H1 (cell line): ENCODE data around the gene ITPR1. TPM values are rescaled to one million over a fixed set of nuclear protein-coding genes. Genes with fewer than 3 reads are reported as not detected.

Experiments
- CTCF ChIA-PET: fragments of 300-600 bp; sonication (Branson Sonifier 250); formaldehyde crosslinking; loops from one replicate; lab custom pipeline; 2021; ENCODE audit not compliant: partially characterized antibody; lab: Charles Lee
- POLR2A ChIA-PET: fragments of 300-600 bp; sonication (Branson Sonifier 250); formaldehyde crosslinking; loops from one replicate; lab custom pipeline; 2021; ENCODE audit warnings: inconsistent platforms; ENCODE audit not compliant: partially characterized antibody; lab: Charles Lee
- DNase-seq, 2 experiments: peaks; one replicate each; pipeline versions ENCODE4 v3.0.0 to v3.0.0-alpha.2; 2010 to 2022; ENCODE audit warnings: low spot score in 2 of 2, low read depth in 1 of 2, mixed read lengths in 1 of 2
- FAIRE-seq: peaks from 2 replicates; lab custom pipeline; 2011; peaks lifted over from hg19 to GRCh38; lab: Jason Lieb, UNC
- H2AFZ ChIP-seq: 2 replicates; pipeline ENCODE4 v1.8.1; 2012; ENCODE audit warnings: low read length, inconsistent platforms
- H2AK5ac ChIP-seq: 2 replicates; pipeline ENCODE4 v1.6.1; 2013; ENCODE audit warnings: low read depth, low read length
- H2BK120ac ChIP-seq: replicated peaks from 2 replicates; pipeline ENCODE3; 2013; ENCODE audit warnings: low read depth, low read length, inconsistent platforms
- H2BK12ac ChIP-seq: 2 replicates; pipeline ENCODE4 v1.6.1; 2013; ENCODE audit warnings: low read depth, low read length
- H2BK15ac ChIP-seq: 2 replicates; pipeline ENCODE4 v1.6.1; 2013; ENCODE audit warnings: low read length
- H2BK20ac ChIP-seq: 2 replicates; pipeline ENCODE4 v1.6.1; 2013; ENCODE audit warnings: low read length
- H2BK5ac ChIP-seq: 2 replicates; pipeline ENCODE4 v1.6.1; 2013; ENCODE audit warnings: low read depth, low read length
- H3K14ac ChIP-seq: 2 replicates; pipeline ENCODE4 v1.6.1; 2013; ENCODE audit warnings: inconsistent platforms; ENCODE audit not compliant: insufficient read length
- H3K18ac ChIP-seq: 2 replicates; pipeline ENCODE4 v1.6.1; 2013; ENCODE audit warnings: low read length; ENCODE audit errors: extremely low read depth
- H3K23ac ChIP-seq: 2 replicates; pipeline ENCODE4 v1.6.1; 2013; ENCODE audit warnings: inconsistent platforms; ENCODE audit not compliant: insufficient read length
- H3K23me2 ChIP-seq: 2 replicates; pipeline ENCODE4 v1.6.1; 2013; ENCODE audit warnings: low read depth, low read length
- H3K27ac ChIP-seq: 2 replicates; pipeline ENCODE4 v1.6.1; 2011; ENCODE audit warnings: low read depth, low read length, inconsistent platforms
- H3K27me3 ChIP-seq, 4 experiments: replicated peaks in 1 of 4; 1 replicate in 1 of 4; 2 replicates in 3 of 4; pipeline versions ENCODE4 v1.6.1 to v1.8.1; 2011 to 2013; ENCODE audit warnings: low read length in 3 of 4, mild to moderate bottlenecking in 3 of 4, inconsistent platforms in 2 of 4, mixed read lengths in 2 of 4, moderate library complexity in 1 of 4; ENCODE audit not compliant: control insufficient read depth in 3 of 4, insufficient read depth in 3 of 4; ENCODE audit errors: extremely low read depth in 1 of 4
- H3K36me3 ChIP-seq, 4 experiments: 2 replicates each; pipeline versions ENCODE4 v1.6.1 to v1.8.1; 2011 to 2013; ENCODE audit warnings: mild to moderate bottlenecking in 4 of 4, low read length in 3 of 4, moderate library complexity in 2 of 4, control low read depth in 1 of 4, inconsistent platforms in 1 of 4; ENCODE audit not compliant: insufficient read depth in 4 of 4, control insufficient read depth in 2 of 4
- H3K4ac ChIP-seq: replicated peaks from 2 replicates; pipeline ENCODE3; 2013; ENCODE audit warnings: low read length, low read depth, mixed read lengths, inconsistent platforms; ENCODE audit not compliant: insufficient read length
- H3K4me1 ChIP-seq, 4 experiments: replicated peaks in 1 of 4; 1 replicate in 1 of 4; 2 replicates in 3 of 4; pipeline versions ENCODE4 v1.6.1 to v1.8.1; 2011 to 2013; ENCODE audit warnings: low read length in 3 of 4, inconsistent platforms in 2 of 4, mixed read lengths in 1 of 4; ENCODE audit not compliant: insufficient read depth in 4 of 4, control insufficient read depth in 3 of 4
- H3K4me2 ChIP-seq, 2 experiments: 2 replicates each; pipeline versions ENCODE4 v1.6.1 to v1.8.1; 2011 to 2013; ENCODE audit warnings: low read depth in 2 of 2, low read length in 2 of 2, control low read depth in 1 of 2, inconsistent platforms in 1 of 2, mild to moderate bottlenecking in 1 of 2; ENCODE audit not compliant: insufficient read depth in 1 of 2
- H3K4me3 ChIP-seq, 4 experiments: fragments of 200-600, 300-600 bp in 1 of 4; sonication (generic), shearing (Covaris generic), sonication (Bioruptor Twin) in 1 of 4; 2 replicates each; pipeline versions ENCODE4 v1.5.1 to v1.8.1; 2011 to 2016; ENCODE audit warnings: low read length in 4 of 4, low read depth in 3 of 4, control low read depth in 2 of 4, inconsistent platforms in 2 of 4, mild to moderate bottlenecking in 2 of 4, mixed read lengths in 1 of 4, moderate library complexity in 1 of 4; ENCODE audit not compliant: insufficient read depth in 2 of 4; ENCODE audit errors: extremely low read depth in 1 of 4
- H3K56ac ChIP-seq: replicated peaks from 2 replicates; pipeline ENCODE3; 2013; ENCODE audit warnings: low read depth, mild to moderate bottlenecking, mixed read lengths, low read length, inconsistent platforms; ENCODE audit not compliant: insufficient read length
- H3K79me1 ChIP-seq: 2 replicates; pipeline ENCODE4 v1.6.1; 2013; ENCODE audit warnings: low read depth, low read length, control low read depth
- H3K79me2 ChIP-seq, 2 experiments: 2 replicates each; pipeline versions ENCODE4 v1.6.1 to v1.8.1; 2012 to 2013; ENCODE audit warnings: low read length in 2 of 2, mild to moderate bottlenecking in 2 of 2, inconsistent platforms in 1 of 2; ENCODE audit not compliant: insufficient read depth in 2 of 2, control insufficient read depth in 1 of 2
- H3K9ac ChIP-seq, 4 experiments: replicated peaks in 1 of 4; 1 replicate in 1 of 4; 2 replicates in 3 of 4; pipeline versions ENCODE4 v1.6.1 to v1.8.1; 2011 to 2013; ENCODE audit warnings: low read depth in 3 of 4, low read length in 3 of 4, control low read depth in 2 of 4, mild to moderate bottlenecking in 2 of 4, moderate library complexity in 2 of 4, inconsistent platforms in 1 of 4; ENCODE audit errors: extremely low read depth in 1 of 4
- H3K9me3 ChIP-seq, 2 experiments: 2 replicates each; pipeline versions ENCODE4 v1.6.1 to v1.8.1; 2012 to 2013; ENCODE audit warnings: mild to moderate bottlenecking in 2 of 2, moderate library complexity in 2 of 2, control low read depth in 1 of 2, inconsistent platforms in 1 of 2, low read depth in 1 of 2, low read length in 1 of 2, mixed read lengths in 1 of 2; ENCODE audit not compliant: insufficient read depth in 2 of 2
- H4K20me1 ChIP-seq, 2 experiments: replicated peaks in 1 of 2; 2 replicates each; pipeline versions ENCODE3 to v1.8.1; 2011 to 2013; ENCODE audit warnings: inconsistent platforms in 2 of 2, low read length in 2 of 2, mild to moderate bottlenecking in 1 of 2; ENCODE audit not compliant: insufficient read depth in 2 of 2, control insufficient read depth in 1 of 2
- H4K5ac ChIP-seq: 2 replicates; pipeline ENCODE4 v1.6.1; 2013; ENCODE audit warnings: low read length, low read depth, mixed read lengths, inconsistent platforms; ENCODE audit not compliant: insufficient read length
- H4K8ac ChIP-seq: 2 replicates; pipeline ENCODE4 v1.8.0; 2013; ENCODE audit warnings: mild to moderate bottlenecking, moderate library complexity, low read length, inconsistent platforms; ENCODE audit not compliant: insufficient read depth; ENCODE audit errors: extremely low read depth
- H4K91ac ChIP-seq: replicated peaks from 2 replicates; pipeline ENCODE3; 2013; ENCODE audit warnings: low read length, mixed read lengths, inconsistent platforms; ENCODE audit not compliant: insufficient read length
- ASH2L ChIP-seq: fragments of 200-600, 300-600 bp; sonication (generic); IDR thresholded peaks from one replicate; pipeline ENCODE4 v1.7.1; 2017; ENCODE audit warnings: low read length
- BCL11A ChIP-seq, 2 experiments: IDR thresholded peaks; one replicate each; pipeline ENCODE4 v1.6.1; 2011; ENCODE audit warnings: low read depth in 2 of 2, low read length in 2 of 2, mild to moderate bottlenecking in 2 of 2
- NRF1 ChIP-seq: IDR thresholded peaks from 2 replicates; pipeline ENCODE4 v1.6.1; 2011; ENCODE audit warnings: mild to moderate bottlenecking, low read depth, low read length, improper control_type of control experiment
- PHF8 ChIP-seq: fragments of 200-600 bp; sonication (generic); conservative IDR thresholded peaks from 2 replicates; pipeline ENCODE4 v1.7.1; 2012; ENCODE audit warnings: low read depth, mild to moderate bottlenecking, inconsistent platforms, low read length, moderate library complexity
- RNF2 ChIP-seq: fragments of 200-900, 300-1000 bp; sonication (generic); IDR thresholded peaks from 2 replicates; pipeline ENCODE4 v1.7.1; 2016; ENCODE audit warnings: borderline replicate concordance, low read depth, mild to moderate bottlenecking, antibody characterized with exemption, low read length; ENCODE audit not compliant: poor library complexity, severe bottlenecking; ENCODE audit errors: missing control alignments
- SAP30 ChIP-seq: fragments of 300-600 bp; sonication (generic); IDR thresholded peaks from 2 replicates; pipeline ENCODE4 v1.7.1; 2012; ENCODE audit warnings: low read length, moderate library complexity, mild to moderate bottlenecking, inconsistent platforms; ENCODE audit not compliant: insufficient read depth, insufficient replicate concordance
- SIN3A ChIP-seq, 2 experiments: IDR thresholded peaks in 1 of 2; conservative IDR thresholded peaks in 1 of 2; 2 replicates each; pipeline ENCODE4 v1.6.1; 2011 to 2012; ENCODE audit warnings: low read length in 2 of 2, improper control_type of control experiment in 1 of 2, low read depth in 1 of 2, mild to moderate bottlenecking in 1 of 2
- SIRT6 ChIP-seq: IDR thresholded peaks from one replicate; pipeline ENCODE4 v1.7.1; 2012; ENCODE audit warnings: low read length, inconsistent platforms
- TEAD4 ChIP-seq: IDR thresholded peaks from 2 replicates; pipeline ENCODE4 v1.6.1; 2012; ENCODE audit warnings: low read depth, low read length, inconsistent platforms, mixed read lengths
- YY1 ChIP-seq: IDR thresholded peaks from 2 replicates; pipeline ENCODE4 v1.6.1; 2011; ENCODE audit warnings: low read depth, mild to moderate bottlenecking, low read length
- WGBS, 2 experiments: shearing (Covaris generic) in 1 of 2; methylation state at CpG; one replicate each; pipeline versions ENCODE4 v1.1.6 to v1.1.7; 2013 to 2015; ENCODE audit warnings: low lambda C conversion rate in 2 of 2, mixed read lengths in 2 of 2, inconsistent platforms in 1 of 2, low coverage in 1 of 2, missing lambda C conversion rate in 1 of 2; ENCODE audit not compliant: insufficient replicate concordance in 2 of 2, insufficient coverage in 1 of 2, insufficient read length in 1 of 2; ENCODE audit errors: extremely low coverage in 1 of 2, missing lambda C conversion rate in 1 of 2; 5-methylcytosine and 5-hydroxymethylcytosine counted together
- polyA plus RNA-seq, 7 experiments: library from polyadenylated mRNA; depleted of rRNA in 3 of 7; stranded (reverse) in 5 of 7; unstranded in 2 of 7; fragments of >200 nt in 5 of 7; fragments of 200-250 nt in 2 of 7; gene quantifications; 1 replicate in 5 of 7; 2 replicates in 1 of 7; 4 replicates in 1 of 7; pipeline versions ENCODE4 v1.2.1 to v1.2.3, GENCODE V29; 2011 to 2013; ENCODE audit warnings: missing spikeins in 2 of 7, mixed read lengths in 2 of 7
- total RNA-seq: library from RNA; stranded (reverse); fragmentation: NEBNext Ultra II Directional; extraction: Animal tissue kit (Norgen Biotek cat#: 25700); gene quantifications from 2 replicates; pipeline ENCODE4 v1.2.1, GENCODE V29; 2021
- TF ChIP-seq, protein P1 (sequence below): IDR thresholded peaks from 2 replicates; pipeline ENCODE4 v1.6.1; 2011; ENCODE audit warnings: low read length, improper control_type of control experiment

Gene ITPR1
- total and polyA plus RNA-seq, 2 of the 8 experiments (the other 6 are each of a cell fraction or from before 2014, with no cell fraction given) = 2.5 to 16.3 TPM

DNA sequence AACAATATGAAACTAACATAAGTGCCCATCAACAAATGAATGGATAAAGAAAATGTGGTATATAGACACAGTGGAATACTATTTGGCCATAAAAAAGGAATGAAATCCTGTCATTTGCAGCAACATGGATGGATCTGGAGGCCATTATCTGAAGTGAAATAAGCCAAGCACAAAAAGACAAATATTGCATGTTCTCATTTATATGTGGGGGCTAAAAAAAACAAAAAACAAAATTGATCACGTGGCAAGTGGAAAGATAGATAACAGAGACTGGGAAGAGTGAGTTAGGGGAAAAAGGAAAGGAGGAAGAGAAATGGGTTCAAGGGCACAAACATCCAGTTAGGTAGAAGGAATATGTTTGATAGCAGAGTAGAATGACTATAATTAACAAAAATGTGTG is 330.2 kb downstream of the ITPR1 start:
- H3K14ac ChIP-seq = no peak overlapping the region
- TF ChIP-seq BCL11A (IDR thresholded peaks at IDR 0.05; ENCODE audit: low read depth in 2 of 2, low read length in 2 of 2) (no peak), TEAD4 (no peak), SIRT6 (no peak), NRF1 (no peak), RNF2 (no peak), SIN3A (conservative IDR thresholded peaks at IDR 0.05 in 1 of 2, IDR thresholded peaks at IDR 0.05 in 1 of 2; ENCODE audit: low read depth in 1 of 2, low read length in 2 of 2) (no peak), ASH2L (no peak), PHF8 (no peak), SAP30 (no peak), YY1 (no peak)
- TF ChIP-seq, protein P1, sequence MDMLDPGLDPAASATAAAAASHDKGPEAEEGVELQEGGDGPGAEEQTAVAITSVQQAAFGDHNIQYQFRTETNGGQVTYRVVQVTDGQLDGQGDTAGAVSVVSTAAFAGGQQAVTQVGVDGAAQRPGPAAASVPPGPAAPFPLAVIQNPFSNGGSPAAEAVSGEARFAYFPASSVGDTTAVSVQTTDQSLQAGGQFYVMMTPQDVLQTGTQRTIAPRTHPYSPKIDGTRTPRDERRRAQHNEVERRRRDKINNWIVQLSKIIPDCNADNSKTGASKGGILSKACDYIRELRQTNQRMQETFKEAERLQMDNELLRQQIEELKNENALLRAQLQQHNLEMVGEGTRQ = no peak
- ChIA-PET POLR2A (no interaction called here), CTCF (no interaction called here)
- no peaks in the 10 kb centered on the region for H3K9me3 ChIP-seq
- H4K8ac ChIP-seq = no peak overlapping the region
- no peak overlapping the region for H2AFZ ChIP-seq
- H3K56ac ChIP-seq = no peak overlapping the region
- H3K9ac ChIP-seq = no peak overlapping the region
- H3K4me2 ChIP-seq = no peak overlapping the region
- no peak overlapping the region for H2BK5ac ChIP-seq
- no peak overlapping the region for H3K4me3 ChIP-seq
- H3K79me2 ChIP-seq = no peaks in the 10 kb centered on the region
- no peaks in the 10 kb centered on the region for H3K27me3 ChIP-seq
- FAIRE-seq (no peak), DNase-seq (no peak)
- H2BK20ac ChIP-seq = no peak overlapping the region
- H3K4me1 ChIP-seq = peaks cover 0 to 4% (median 2%) of the 10 kb centered on the region in 4 experiments; a peak in 3 of 7 replicates
- H3K23ac ChIP-seq = no peak overlapping the region
- no peak overlapping the region for H4K91ac ChIP-seq
- no peak overlapping the region for H3K18ac ChIP-seq
- H3K79me1 ChIP-seq = no peaks in the 10 kb centered on the region
- H3K36me3 ChIP-seq = no peaks in the 10 kb centered on the region
- no peak overlapping the region for H2AK5ac ChIP-seq
- peaks cover 0 to 2% of the 10 kb centered on the region in 2 experiments for H4K20me1 ChIP-seq
- H3K4ac ChIP-seq = no peak overlapping the region
- H2BK12ac ChIP-seq = no peak overlapping the region
- H2BK15ac ChIP-seq = no peak overlapping the region
- no peak overlapping the region for H3K27ac ChIP-seq
- no peaks in the 10 kb centered on the region; the same call in 1 of the 2 replicates for H3K23me2 ChIP-seq
- 100% methylated on average over 1 of the region's 1 CpG; no CpG with 5 or more reads in 1 of the 2 experiments for WGBS, 2 experiments
- H4K5ac ChIP-seq = no peak overlapping the region
- no peak overlapping the region for H2BK120ac ChIP-seq
